ENCODE measurements around the gene SGMS1.
A peak's percentile ranks its signal among the peaks of the same experiment; 100 is the strongest.

Gene SGMS1

DNA sequence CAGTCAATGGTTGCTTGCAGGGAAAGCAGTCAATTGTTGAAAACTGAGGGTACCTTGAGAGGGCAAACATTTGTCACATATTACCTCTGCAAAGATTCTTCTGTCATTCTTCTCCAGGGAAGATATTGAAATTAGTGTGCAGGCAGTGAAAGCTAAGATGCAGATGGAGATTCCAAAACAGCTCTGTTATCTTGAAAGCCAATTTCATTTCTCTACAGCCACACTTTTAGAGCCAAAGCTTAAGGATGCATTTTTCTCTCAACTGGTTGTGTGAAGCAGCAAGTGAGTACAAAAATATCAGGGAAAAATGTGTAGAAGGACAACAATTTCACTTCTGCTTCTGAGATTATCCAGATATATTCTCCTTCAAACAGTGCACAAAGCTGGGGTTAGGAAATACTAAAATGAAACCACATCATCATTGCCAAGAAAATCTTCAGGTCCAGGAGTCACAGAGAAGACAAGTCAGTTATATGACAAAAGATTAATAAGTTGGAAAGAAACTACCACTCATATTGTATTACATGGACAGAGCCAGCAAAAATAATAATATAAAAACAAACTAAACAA is 16.3 kb downstream of the SGMS1 start:
- TF ChIP-seq, protein P1, sequence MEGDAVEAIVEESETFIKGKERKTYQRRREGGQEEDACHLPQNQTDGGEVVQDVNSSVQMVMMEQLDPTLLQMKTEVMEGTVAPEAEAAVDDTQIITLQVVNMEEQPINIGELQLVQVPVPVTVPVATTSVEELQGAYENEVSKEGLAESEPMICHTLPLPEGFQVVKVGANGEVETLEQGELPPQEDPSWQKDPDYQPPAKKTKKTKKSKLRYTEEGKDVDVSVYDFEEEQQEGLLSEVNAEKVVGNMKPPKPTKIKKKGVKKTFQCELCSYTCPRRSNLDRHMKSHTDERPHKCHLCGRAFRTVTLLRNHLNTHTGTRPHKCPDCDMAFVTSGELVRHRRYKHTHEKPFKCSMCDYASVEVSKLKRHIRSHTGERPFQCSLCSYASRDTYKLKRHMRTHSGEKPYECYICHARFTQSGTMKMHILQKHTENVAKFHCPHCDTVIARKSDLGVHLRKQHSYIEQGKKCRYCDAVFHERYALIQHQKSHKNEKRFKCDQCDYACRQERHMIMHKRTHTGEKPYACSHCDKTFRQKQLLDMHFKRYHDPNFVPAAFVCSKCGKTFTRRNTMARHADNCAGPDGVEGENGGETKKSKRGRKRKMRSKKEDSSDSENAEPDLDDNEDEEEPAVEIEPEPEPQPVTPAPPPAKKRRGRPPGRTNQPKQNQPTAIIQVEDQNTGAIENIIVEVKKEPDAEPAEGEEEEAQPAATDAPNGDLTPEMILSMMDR (IDR thresholded peaks at IDR 0.05; ENCODE audit: low read depth, low read length): no peak
- DNase-seq (ENCODE audit: low read depth in 2 of 2): peak in 1 of 2 donors; percentile 25
- H3K4me3 ChIP-seq (replicated peaks in 1 of 2; ENCODE audit: low read depth in 2 of 2, low read length in 2 of 2): no peak overlapping the region

DNA sequence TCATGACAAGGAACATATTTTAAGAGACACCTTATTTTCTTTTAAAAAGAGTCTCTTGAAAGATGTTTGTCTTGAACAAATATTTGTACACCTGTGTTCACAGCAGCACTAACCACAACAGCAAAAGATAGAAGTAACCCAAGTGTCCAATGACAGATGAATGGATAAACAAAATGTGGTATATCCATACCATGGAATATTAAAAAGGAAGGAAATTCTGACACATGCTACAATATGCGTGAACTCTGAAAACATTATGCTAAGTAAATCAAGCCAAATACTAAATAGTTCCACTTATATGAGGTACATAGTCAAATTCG is 17.8 kb downstream of the SGMS1 start:
- no peak for DNase-seq (ENCODE audit: low read depth in 2 of 2)
- TF ChIP-seq, protein P1 (IDR thresholded peaks at IDR 0.05; ENCODE audit: low read depth, low read length): no peak
- no peak overlapping the region for H3K4me3 ChIP-seq (replicated peaks in 1 of 2; ENCODE audit: low read depth in 2 of 2, low read length in 2 of 2)

DNA sequence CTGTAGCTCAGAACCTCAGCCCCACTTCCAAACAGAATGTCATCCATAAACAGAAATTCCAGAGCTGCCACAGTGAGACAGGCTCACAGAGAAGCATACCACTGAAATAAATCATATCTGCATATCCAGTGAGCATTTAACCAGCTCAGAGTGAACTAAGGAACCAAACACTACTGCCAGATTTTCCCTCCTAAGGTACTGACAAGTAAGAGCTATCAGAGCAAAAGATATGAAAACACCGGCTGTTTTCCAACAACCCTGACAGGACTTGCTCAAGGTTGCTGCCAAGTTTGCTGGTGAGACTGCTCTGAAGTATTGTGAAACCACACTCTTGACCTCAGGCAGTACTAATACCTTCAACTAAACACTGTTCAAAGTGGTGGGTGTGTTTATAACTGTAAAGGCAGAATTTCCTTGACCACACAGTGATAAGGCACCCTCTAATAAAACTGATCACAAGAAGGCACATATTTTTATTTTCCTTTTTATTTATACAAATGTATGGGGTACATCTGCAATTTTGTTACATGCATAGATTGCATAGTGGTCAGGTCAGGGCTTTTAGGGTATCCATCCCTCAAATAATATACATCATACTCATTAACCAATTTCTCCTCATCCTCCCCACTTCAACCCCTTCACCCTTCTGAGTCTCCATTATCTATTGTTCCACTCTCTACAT is 18.3 kb downstream of the SGMS1 start:
- DNase-seq (ENCODE audit: low read depth in 2 of 2): peak; percentile 93 to 98
- TF ChIP-seq, protein P1 (IDR thresholded peaks at IDR 0.05; ENCODE audit: low read depth, low read length): no peak
- H3K4me3 ChIP-seq (replicated peaks in 1 of 2; ENCODE audit: low read depth in 2 of 2, low read length in 2 of 2): peak overlapping the region in 1 of 2 donors; percentile 3

DNA sequence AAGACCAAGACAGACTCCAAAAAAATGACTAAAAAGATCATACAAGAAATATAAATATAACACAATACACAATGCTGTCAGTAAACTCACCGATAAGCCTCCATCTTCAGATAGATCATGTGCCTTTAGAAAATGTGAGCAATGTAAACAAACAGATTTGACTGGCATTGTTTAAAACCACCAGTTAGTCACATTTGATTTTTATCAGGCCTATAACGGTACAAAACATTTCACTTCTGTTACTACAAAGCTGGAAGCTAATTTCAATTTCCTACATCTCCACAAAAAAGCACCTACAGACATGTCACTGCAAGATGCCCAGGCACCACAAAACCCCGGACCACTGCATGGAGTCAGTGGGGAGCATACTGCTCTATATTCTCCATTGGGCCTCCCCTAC is 18.9 kb downstream of the SGMS1 start:
- peak overlapping the region in 1 of 2 donors; percentile 3 for H3K4me3 ChIP-seq (replicated peaks in 1 of 2; ENCODE audit: low read depth in 2 of 2, low read length in 2 of 2)
- peak in 1 of 2 donors; percentile 46 for DNase-seq (ENCODE audit: low read depth in 2 of 2)
- TF ChIP-seq, protein P1 (IDR thresholded peaks at IDR 0.05; ENCODE audit: low read depth, low read length): no peak

DNA sequence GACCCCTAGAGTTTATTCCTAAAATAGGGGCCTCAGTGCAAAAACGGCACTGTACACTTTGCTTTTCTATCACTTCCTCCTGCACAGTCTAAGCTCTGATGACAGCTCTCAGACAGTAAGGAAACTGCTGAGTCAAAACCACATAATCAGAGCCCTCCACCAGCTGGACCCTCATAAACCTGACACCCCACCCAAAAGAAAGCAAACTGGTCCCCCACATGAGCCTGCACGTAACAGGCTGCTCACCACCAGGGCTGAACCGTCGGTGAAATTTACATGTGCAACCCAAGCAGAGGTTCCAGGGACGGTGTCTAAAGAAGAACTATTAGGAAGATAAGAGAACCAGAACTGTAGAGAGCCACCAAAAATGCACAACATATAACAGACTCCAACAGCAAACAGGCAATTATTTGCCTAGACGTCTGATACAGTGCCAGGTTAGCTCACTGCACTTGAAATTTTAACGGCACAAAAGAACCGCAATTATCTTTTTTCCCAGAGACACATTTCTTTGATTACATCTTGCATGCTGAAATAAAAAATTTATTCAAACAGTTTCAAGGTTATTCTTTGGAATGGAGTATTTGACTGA is 19.6 kb downstream of the SGMS1 start:
- no peak overlapping the region for H3K4me3 ChIP-seq (replicated peaks in 1 of 2; ENCODE audit: low read depth in 2 of 2, low read length in 2 of 2)
- peak in 1 of 2 donors; percentile 26 for DNase-seq (ENCODE audit: low read depth in 2 of 2)
- TF ChIP-seq, protein P1 (IDR thresholded peaks at IDR 0.05; ENCODE audit: low read depth, low read length): no peak

DNA sequence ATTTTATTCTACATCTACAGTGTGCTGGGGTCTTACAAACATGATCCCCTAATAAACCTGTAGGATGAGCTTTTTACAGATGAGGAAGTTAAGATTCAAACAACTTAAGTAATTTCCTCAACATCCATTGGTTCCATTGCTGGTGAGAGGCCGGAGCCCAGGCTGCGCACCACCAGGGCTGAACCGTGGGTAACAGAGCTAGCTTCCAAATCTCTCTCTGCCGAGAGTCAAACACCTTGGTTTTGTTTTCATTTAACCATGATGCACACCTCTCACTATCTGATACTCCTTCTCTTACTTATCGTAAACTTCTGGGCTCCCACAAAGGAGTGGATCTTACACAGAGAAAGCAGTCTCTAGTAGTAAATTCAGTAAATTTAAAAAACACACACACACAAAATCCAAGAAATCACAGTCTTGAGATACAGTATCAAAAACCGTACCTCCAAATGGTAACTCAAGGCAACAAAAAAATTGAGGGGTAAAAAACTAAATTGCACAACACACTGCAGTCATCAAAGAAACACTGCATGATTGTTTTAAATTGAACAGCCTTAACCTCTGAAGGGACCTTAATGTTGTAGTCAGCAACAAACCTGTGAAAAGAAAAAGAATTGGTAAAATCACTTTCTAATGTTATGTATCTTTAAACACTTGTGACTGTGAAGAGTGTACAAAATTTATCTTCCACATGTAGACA is 20.5 kb downstream of the SGMS1 start:
- H3K4me3 ChIP-seq (replicated peaks in 1 of 2; ENCODE audit: low read depth in 2 of 2, low read length in 2 of 2): no peak overlapping the region
- DNase-seq (ENCODE audit: low read depth in 2 of 2): no peak
- TF ChIP-seq, protein P1 (IDR thresholded peaks at IDR 0.05; ENCODE audit: low read depth, low read length): no peak
